ENCODE measurements around the gene PATJ.
"Not testable (repeated sequence)": the region's sequence is repeated elsewhere in the genome, so short reads cannot be mapped to it uniquely, and the experiment has no call there.

DNA sequence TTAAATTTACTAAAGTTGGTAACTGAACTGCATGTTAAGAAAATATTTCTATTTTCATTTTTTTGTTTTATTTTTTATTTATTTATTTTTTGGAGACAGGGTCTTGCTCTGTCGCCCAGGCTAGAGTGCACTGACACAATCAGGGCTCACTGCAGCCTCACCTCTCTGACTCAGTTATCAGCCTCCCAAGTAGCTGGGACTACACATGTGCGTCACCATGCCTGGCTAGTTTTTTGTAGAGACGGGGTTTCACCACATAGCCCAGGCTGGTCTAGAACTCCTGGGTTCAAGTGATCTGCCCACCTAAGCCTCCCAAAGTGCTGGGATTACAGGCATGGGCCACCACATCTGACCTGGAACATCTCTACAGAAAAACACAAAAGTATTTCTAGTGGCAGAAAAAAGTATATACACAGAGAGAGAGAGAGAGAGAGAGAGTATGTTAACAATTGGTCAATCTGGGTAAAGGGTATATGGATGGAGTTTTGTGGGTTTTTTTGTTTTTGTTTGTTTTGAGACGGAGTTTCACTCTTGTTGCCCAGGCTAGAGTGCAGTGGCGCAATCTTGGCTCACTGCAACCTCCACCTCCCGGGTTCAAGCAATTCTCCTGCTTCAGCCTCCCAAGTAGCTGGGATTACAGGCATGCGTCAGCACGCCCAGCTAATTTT, 23.1 kb upstream of the PATJ start:
- TF ChIP-seq, protein P1, sequence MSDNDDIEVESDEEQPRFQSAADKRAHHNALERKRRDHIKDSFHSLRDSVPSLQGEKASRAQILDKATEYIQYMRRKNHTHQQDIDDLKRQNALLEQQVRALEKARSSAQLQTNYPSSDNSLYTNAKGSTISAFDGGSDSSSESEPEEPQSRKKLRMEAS (IDR thresholded peaks at IDR 0.05), result not testable (repeated sequence)
- TF ChIP-seq CTCF (IDR thresholded peaks at IDR 0.05 in 2 of 3, conservative IDR thresholded peaks at IDR 0.05 in 1 of 3; ENCODE audit: borderline replicate concordance in 1 of 3, insufficient read depth in 1 of 3, low read depth in 2 of 3, low read length in 2 of 3); JUND (IDR thresholded peaks at IDR 0.05); POLR2A (IDR thresholded peaks at IDR 0.05; ENCODE audit: borderline replicate concordance, extremely low read depth, insufficient read depth, insufficient read length); EZH2phosphoT487 (IDR thresholded peaks at IDR 0.05; ENCODE audit: borderline replicate concordance); SP1 (IDR thresholded peaks at IDR 0.05; ENCODE audit: low read depth); EGR1 (IDR thresholded peaks at IDR 0.05; ENCODE audit: low read depth); POLR2AphosphoS5 (IDR thresholded peaks at IDR 0.05; ENCODE audit: low read depth, low read length); SRF (IDR thresholded peaks at IDR 0.05; ENCODE audit: low read depth); ZBTB33 (IDR thresholded peaks at IDR 0.05; ENCODE audit: extremely low read depth, insufficient replicate concordance, low read length); ZFX (IDR thresholded peaks at IDR 0.05); ZNF274 (IDR thresholded peaks at IDR 0.05; ENCODE audit: low read depth, low read length); SIN3A (IDR thresholded peaks at IDR 0.05; ENCODE audit: low read depth): not testable (repeated sequence)
